WTC11 (cell line): ENCODE measurements around the gene CALML4. TPM values are rescaled to one million over a fixed set of nuclear protein-coding genes. Genes with fewer than 3 reads are reported as not detected.

Experiments used
- ATAC-seq: fragments of 200-7000 bp; cut with Tn5 transposase; 2 replicates; pipeline ENCODE4 v1.10.0; 2021; ENCODE audit warnings: mild to moderate bottlenecking, moderate library complexity
- CTCF ChIA-PET: fragments of 300-600 bp; sonication (Branson Sonifier 250); formaldehyde crosslinking; loops from one replicate; lab custom pipeline; 2021; ENCODE audit warnings: antibody characterized with exemption; lab: Charles Lee
- POLR2A ChIA-PET: fragments of 350-600 bp; sonication (Branson Sonifier 250); formaldehyde crosslinking; loops from one replicate; lab custom pipeline; 2021; ENCODE audit warnings: antibody characterized with exemption; lab: Charles Lee
- DNase-seq: peaks from one replicate; pipeline ENCODE4 v3.0.0; 2021; ENCODE audit warnings: low spot score
- H3K27ac Mint-ChIP-seq: 2 replicates; pipeline ENCODE4 v1.8.0; 2021; ENCODE audit warnings: mixed read lengths
- H3K27me3 Mint-ChIP-seq: 2 replicates; pipeline ENCODE4 v1.8.0; 2021; ENCODE audit warnings: low read depth, mild to moderate bottlenecking, moderate library complexity, mixed read lengths
- H3K36me3 Mint-ChIP-seq: 2 replicates; pipeline ENCODE4 v1.8.0; 2021; ENCODE audit warnings: mixed read lengths
- H3K4me1 Mint-ChIP-seq: 2 replicates; pipeline ENCODE4 v1.8.0; 2022; ENCODE audit warnings: mixed read lengths
- H3K4me3 Mint-ChIP-seq: 2 replicates; pipeline ENCODE4 v1.8.0; 2021; ENCODE audit warnings: mild to moderate bottlenecking, moderate library complexity, mixed read lengths
- H3K9me3 Mint-ChIP-seq: 2 replicates; pipeline ENCODE4 v1.8.0; 2021; ENCODE audit warnings: mixed read lengths
- CBFB ChIP-seq: sonication (generic); formaldehyde crosslinking; IDR thresholded peaks from 2 replicates; pipeline ENCODE4 v1.8.1; 2022; ENCODE audit warnings: mild to moderate bottlenecking, low read depth, missing genetic modification reagents
- ESRRA ChIP-seq: sonication (generic); formaldehyde crosslinking; IDR thresholded peaks from 2 replicates; pipeline ENCODE4 v1.8.1; 2022; ENCODE audit warnings: mild to moderate bottlenecking, missing genetic modification reagents, borderline replicate concordance
- GABPB1 ChIP-seq: sonication (generic); formaldehyde crosslinking; IDR thresholded peaks from 2 replicates; pipeline ENCODE4 v1.8.1; 2023; ENCODE audit warnings: mild to moderate bottlenecking, missing genetic modification reagents
- GRHL2 ChIP-seq: fragments of 250-450 bp; sonication (Bioruptor Pico); IDR thresholded peaks from 2 replicates; pipeline ENCODE4 v1.8.0; 2022; ENCODE audit warnings: mild to moderate bottlenecking, moderate library complexity; ENCODE audit not compliant: insufficient replicate concordance, severe bottlenecking
- HMGXB4 ChIP-seq: sonication (generic); formaldehyde crosslinking; IDR thresholded peaks from 2 replicates; pipeline ENCODE4 v1.8.1; 2023; ENCODE audit warnings: mild to moderate bottlenecking, moderate library complexity, missing genetic modification reagents
- JUN ChIP-seq: sonication (generic); formaldehyde crosslinking; IDR thresholded peaks from 2 replicates; pipeline ENCODE4 v1.8.0; 2023; ENCODE audit warnings: mild to moderate bottlenecking, missing genetic modification reagents
- MYBL2 ChIP-seq: sonication (generic); formaldehyde crosslinking; IDR thresholded peaks from 2 replicates; pipeline ENCODE4 v1.8.1; 2023; ENCODE audit warnings: mild to moderate bottlenecking, moderate library complexity, missing genetic modification reagents
- NFE2L1 ChIP-seq: sonication (generic); formaldehyde crosslinking; IDR thresholded peaks from 2 replicates; pipeline ENCODE4 v1.8.1; 2023; ENCODE audit warnings: missing genetic modification reagents
- PRDM15 ChIP-seq: sonication (generic); formaldehyde crosslinking; IDR thresholded peaks from 2 replicates; pipeline ENCODE4 v1.8.0; 2022; ENCODE audit warnings: missing genetic modification reagents
- SMAD4 ChIP-seq: sonication (generic); formaldehyde crosslinking; IDR thresholded peaks from 2 replicates; pipeline ENCODE4 v1.8.0; 2022; ENCODE audit warnings: mild to moderate bottlenecking, missing genetic modification reagents
- ZBTB21 ChIP-seq: sonication (generic); formaldehyde crosslinking; IDR thresholded peaks from 2 replicates; pipeline ENCODE4 v1.8.1; 2023; ENCODE audit warnings: mild to moderate bottlenecking, missing genetic modification reagents, borderline replicate concordance
- ZNF219 ChIP-seq: sonication (generic); formaldehyde crosslinking; IDR thresholded peaks from 2 replicates; pipeline ENCODE4 v1.8.0; 2023; ENCODE audit warnings: missing genetic modification reagents, mild to moderate bottlenecking, borderline replicate concordance
- ZNF416 ChIP-seq: fragments of 250-450 bp; sonication (Bioruptor Pico); IDR thresholded peaks from 2 replicates; pipeline ENCODE4 v1.9.0; 2021; ENCODE audit warnings: mild to moderate bottlenecking, inconsistent platforms
- total RNA-seq: library from RNA; stranded (reverse); gene quantifications from 3 replicates; pipeline ENCODE4 v1.2.3, GENCODE V29; 2021
- TF ChIP-seq, protein P1 (sequence below): sonication (generic); formaldehyde crosslinking; IDR thresholded peaks from 2 replicates; pipeline ENCODE4 v1.8.1; 2023; ENCODE audit warnings: mild to moderate bottlenecking, missing genetic modification reagents
- TF ChIP-seq, protein P2 (sequence below): sonication (generic); formaldehyde crosslinking; IDR thresholded peaks from 2 replicates; pipeline ENCODE4 v1.8.1; 2023; ENCODE audit warnings: mild to moderate bottlenecking, missing genetic modification reagents
- TF ChIP-seq, protein P3 (sequence below): sonication (generic); formaldehyde crosslinking; IDR thresholded peaks from 2 replicates; pipeline ENCODE4 v1.8.0; 2023; ENCODE audit warnings: missing genetic modification reagents, mild to moderate bottlenecking, borderline replicate concordance
- TF ChIP-seq, protein P4 (sequence below): fragments of 250-450 bp; sonication (Bioruptor Pico); IDR thresholded peaks from 2 replicates; pipeline ENCODE4 v2.1.2; 2022; ENCODE audit warnings: mild to moderate bottlenecking, moderate library complexity

The CALML4 gene
- total RNA-seq, 1 experiment from 2014 or later, result 9.8 TPM

DNA sequence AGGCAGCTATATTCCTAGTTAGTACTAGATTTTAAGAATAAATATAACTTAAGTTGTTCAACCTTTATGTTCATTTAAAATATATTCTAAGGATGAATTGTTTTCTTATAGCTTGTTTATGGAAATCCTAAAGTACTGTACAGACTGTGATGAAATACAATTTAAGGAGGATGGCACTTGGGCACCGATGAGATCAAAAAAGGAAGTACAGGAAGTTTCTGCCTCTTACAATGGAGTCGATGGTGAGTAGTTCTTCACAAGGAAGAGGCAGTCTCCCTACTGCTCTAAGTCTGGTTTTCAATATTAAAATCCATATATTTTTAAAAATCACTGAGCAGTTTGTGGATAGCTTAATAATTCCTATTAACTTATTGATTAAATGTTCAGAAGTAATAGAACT lies 29.6 kb downstream of the CALML4 start:
- no peaks in the 10 kb centered on the region for H3K27me3 Mint-ChIP-seq
- H3K9me3 Mint-ChIP-seq, result 0 out of 2 replicates have a peak, but pooled peaks cover 4% of the 10 kb centered on the region
- POLR2A ChIA-PET, result no interaction called here
- CTCF ChIA-PET, result interaction anchor here (0.7 kb wide), 1 partner anchor 19 kb away, joined by 6 read pairs; no protein-coding TSS in a partner anchor
- no peak overlapping the region for H3K4me3 Mint-ChIP-seq
- H3K27ac Mint-ChIP-seq, result no peak overlapping the region
- no peaks in the 10 kb centered on the region for H3K4me1 Mint-ChIP-seq
- H3K36me3 Mint-ChIP-seq, result peaks cover 21% of the 10 kb centered on the region
- no peak for ATAC-seq
- no peak for DNase-seq
- TF ChIP-seq HMGXB4 (CRISPR knock-in tag), result no peak
- no peak for TF ChIP-seq ZNF416 (CRISPR knock-in tag)
- TF ChIP-seq, protein P1, sequence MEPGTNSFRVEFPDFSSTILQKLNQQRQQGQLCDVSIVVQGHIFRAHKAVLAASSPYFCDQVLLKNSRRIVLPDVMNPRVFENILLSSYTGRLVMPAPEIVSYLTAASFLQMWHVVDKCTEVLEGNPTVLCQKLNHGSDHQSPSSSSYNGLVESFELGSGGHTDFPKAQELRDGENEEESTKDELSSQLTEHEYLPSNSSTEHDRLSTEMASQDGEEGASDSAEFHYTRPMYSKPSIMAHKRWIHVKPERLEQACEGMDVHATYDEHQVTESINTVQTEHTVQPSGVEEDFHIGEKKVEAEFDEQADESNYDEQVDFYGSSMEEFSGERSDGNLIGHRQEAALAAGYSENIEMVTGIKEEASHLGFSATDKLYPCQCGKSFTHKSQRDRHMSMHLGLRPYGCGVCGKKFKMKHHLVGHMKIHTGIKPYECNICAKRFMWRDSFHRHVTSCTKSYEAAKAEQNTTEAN (CRISPR knock-in tag), result no peak
- no peak for TF ChIP-seq ZNF219
- TF ChIP-seq, protein P2, sequence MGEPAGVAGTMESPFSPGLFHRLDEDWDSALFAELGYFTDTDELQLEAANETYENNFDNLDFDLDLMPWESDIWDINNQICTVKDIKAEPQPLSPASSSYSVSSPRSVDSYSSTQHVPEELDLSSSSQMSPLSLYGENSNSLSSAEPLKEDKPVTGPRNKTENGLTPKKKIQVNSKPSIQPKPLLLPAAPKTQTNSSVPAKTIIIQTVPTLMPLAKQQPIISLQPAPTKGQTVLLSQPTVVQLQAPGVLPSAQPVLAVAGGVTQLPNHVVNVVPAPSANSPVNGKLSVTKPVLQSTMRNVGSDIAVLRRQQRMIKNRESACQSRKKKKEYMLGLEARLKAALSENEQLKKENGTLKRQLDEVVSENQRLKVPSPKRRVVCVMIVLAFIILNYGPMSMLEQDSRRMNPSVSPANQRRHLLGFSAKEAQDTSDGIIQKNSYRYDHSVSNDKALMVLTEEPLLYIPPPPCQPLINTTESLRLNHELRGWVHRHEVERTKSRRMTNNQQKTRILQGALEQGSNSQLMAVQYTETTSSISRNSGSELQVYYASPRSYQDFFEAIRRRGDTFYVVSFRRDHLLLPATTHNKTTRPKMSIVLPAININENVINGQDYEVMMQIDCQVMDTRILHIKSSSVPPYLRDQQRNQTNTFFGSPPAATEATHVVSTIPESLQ (CRISPR knock-in tag), result no peak
- TF ChIP-seq GABPB1 (CRISPR knock-in tag), result no peak
- TF ChIP-seq, protein P3, sequence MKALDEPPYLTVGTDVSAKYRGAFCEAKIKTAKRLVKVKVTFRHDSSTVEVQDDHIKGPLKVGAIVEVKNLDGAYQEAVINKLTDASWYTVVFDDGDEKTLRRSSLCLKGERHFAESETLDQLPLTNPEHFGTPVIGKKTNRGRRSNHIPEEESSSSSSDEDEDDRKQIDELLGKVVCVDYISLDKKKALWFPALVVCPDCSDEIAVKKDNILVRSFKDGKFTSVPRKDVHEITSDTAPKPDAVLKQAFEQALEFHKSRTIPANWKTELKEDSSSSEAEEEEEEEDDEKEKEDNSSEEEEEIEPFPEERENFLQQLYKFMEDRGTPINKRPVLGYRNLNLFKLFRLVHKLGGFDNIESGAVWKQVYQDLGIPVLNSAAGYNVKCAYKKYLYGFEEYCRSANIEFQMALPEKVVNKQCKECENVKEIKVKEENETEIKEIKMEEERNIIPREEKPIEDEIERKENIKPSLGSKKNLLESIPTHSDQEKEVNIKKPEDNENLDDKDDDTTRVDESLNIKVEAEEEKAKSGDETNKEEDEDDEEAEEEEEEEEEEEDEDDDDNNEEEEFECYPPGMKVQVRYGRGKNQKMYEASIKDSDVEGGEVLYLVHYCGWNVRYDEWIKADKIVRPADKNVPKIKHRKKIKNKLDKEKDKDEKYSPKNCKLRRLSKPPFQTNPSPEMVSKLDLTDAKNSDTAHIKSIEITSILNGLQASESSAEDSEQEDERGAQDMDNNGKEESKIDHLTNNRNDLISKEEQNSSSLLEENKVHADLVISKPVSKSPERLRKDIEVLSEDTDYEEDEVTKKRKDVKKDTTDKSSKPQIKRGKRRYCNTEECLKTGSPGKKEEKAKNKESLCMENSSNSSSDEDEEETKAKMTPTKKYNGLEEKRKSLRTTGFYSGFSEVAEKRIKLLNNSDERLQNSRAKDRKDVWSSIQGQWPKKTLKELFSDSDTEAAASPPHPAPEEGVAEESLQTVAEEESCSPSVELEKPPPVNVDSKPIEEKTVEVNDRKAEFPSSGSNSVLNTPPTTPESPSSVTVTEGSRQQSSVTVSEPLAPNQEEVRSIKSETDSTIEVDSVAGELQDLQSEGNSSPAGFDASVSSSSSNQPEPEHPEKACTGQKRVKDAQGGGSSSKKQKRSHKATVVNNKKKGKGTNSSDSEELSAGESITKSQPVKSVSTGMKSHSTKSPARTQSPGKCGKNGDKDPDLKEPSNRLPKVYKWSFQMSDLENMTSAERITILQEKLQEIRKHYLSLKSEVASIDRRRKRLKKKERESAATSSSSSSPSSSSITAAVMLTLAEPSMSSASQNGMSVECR (CRISPR knock-in tag), result no peak
- no peak for TF ChIP-seq PRDM15 (CRISPR knock-in tag)
- TF ChIP-seq CBFB, result no peak
- no peak for TF ChIP-seq ZBTB21

DNA sequence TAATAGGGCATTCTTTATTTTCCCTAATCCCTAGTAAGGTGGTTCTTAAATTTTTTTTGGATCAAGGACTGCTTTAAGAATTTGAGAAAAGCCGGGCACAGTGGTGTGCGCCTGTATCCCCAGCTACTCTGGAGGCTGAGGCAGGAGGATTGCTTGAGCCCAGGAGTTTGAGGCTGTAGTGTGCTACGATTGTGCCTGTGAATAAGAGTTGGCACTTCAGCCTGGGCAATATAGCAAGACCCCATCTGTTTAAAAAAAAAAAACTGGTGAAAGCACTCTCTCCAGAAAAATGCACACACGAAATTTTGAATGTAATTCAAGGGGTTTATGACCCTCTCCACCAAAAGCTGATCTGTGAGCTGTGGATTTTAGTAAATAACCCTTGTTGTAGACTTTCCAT lies 32.0 kb downstream of the CALML4 start:
- POLR2A ChIA-PET, result interaction anchor here (0.5 kb wide), 1 partner anchor 115 kb away, joined by 3 read pairs; no protein-coding TSS in a partner anchor
- H3K27me3 Mint-ChIP-seq, result no peaks in the 10 kb centered on the region
- DNase-seq (no peak), ATAC-seq (no peak)
- H3K9me3 Mint-ChIP-seq, result 0 out of 2 replicates have a peak, but pooled peaks cover 4% of the 10 kb centered on the region
- CTCF ChIA-PET, result no interaction called here
- H3K4me3 Mint-ChIP-seq, result no peak overlapping the region
- no peak overlapping the region for H3K27ac Mint-ChIP-seq
- peaks cover 19% of the 10 kb centered on the region for H3K36me3 Mint-ChIP-seq
- H3K4me1 Mint-ChIP-seq, result no peaks in the 10 kb centered on the region
- no peak for TF ChIP-seq SMAD4 (CRISPR knock-in tag)
- no peak for TF ChIP-seq NFE2L1
- TF ChIP-seq ZNF416 (CRISPR knock-in tag), result no peak
- TF ChIP-seq ESRRA (CRISPR knock-in tag), result no peak
- no peak for TF ChIP-seq GRHL2 (CRISPR knock-in tag)
- no peak for TF ChIP-seq JUN (CRISPR knock-in tag)
- TF ChIP-seq, protein P4, sequence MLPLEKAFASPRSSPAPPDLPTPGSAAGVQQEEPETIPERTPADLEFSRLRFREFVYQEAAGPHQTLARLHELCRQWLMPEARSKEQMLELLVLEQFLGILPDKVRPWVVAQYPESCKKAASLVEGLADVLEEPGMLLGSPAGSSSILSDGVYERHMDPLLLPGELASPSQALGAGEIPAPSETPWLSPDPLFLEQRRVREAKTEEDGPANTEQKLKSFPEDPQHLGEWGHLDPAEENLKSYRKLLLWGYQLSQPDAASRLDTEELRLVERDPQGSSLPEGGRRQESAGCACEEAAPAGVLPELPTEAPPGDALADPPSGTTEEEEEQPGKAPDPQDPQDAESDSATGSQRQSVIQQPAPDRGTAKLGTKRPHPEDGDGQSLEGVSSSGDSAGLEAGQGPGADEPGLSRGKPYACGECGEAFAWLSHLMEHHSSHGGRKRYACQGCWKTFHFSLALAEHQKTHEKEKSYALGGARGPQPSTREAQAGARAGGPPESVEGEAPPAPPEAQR, result no peak
- TF ChIP-seq, protein P1 (CRISPR knock-in tag), result no peak
- no peak for TF ChIP-seq MYBL2 (CRISPR knock-in tag)
